ENCODE results near the gene RAD18. TPM values are rescaled to one million over a fixed set of nuclear protein-coding genes. Genes with fewer than 3 reads are reported as not detected.

RAD18 gene
- total RNA-seq, 1 donor from 2014 or later: 6.6 TPM

DNA sequence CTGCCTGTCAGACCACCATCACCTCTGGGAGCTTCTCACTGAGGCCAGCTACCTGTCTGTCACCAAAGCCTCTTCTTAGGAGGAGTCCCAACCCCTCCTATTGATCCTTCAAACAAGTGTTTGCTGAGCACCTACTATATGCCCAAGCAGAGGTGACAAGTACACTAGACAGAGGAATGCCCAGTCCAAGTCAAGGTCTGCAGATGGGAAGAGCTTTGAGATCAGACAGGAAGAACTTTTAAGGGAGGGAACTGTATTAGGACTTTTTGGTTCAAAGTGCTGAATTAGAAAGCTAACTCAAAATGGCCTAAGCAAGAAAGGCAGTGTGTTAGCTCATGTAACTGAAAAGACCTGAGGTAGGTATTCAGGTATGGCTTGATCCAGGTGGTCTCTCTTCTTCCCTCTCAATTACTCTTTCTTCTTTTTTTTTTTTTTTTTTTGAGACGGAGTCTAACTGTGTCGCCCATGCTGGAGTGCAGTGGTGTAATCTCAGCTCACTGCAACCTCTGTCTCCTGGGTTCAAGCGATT, 3.6 kb upstream of the RAD18 start:
- DNase-seq (ENCODE audit: low spot score): no peak

DNA sequence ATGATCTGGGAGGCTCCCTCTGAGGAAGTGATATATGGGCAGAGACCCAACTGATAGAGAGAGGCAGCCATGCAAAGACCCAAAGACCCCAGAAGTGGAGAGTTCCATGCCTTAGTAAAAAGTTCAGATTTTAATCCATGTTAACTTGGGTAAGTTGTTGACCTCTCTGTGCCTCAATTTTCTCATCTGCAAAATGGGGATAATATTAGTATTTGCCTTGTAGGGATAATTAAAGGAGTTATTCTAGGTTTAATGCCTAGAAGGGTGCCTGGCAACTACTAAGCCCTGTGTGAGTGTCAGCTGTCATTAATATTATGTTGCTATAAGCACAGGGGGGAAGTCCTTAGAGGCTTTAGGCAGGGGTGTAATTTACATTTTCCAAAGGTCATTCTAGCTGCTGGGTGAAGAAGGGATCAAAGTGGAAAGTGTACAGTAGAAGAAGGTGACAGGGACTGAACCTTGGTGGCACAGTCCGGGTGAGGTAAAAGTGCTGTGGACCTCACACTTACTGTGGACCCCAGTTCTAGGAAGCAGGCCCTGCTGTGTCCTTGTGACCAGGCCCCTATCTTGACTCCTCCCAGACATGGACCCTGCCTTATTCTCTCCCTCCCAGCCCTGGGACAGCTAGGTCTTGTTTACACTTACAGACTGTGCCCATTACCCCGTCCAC, 3.0 kb upstream of the RAD18 start:
- no peak for DNase-seq (ENCODE audit: low spot score)

DNA sequence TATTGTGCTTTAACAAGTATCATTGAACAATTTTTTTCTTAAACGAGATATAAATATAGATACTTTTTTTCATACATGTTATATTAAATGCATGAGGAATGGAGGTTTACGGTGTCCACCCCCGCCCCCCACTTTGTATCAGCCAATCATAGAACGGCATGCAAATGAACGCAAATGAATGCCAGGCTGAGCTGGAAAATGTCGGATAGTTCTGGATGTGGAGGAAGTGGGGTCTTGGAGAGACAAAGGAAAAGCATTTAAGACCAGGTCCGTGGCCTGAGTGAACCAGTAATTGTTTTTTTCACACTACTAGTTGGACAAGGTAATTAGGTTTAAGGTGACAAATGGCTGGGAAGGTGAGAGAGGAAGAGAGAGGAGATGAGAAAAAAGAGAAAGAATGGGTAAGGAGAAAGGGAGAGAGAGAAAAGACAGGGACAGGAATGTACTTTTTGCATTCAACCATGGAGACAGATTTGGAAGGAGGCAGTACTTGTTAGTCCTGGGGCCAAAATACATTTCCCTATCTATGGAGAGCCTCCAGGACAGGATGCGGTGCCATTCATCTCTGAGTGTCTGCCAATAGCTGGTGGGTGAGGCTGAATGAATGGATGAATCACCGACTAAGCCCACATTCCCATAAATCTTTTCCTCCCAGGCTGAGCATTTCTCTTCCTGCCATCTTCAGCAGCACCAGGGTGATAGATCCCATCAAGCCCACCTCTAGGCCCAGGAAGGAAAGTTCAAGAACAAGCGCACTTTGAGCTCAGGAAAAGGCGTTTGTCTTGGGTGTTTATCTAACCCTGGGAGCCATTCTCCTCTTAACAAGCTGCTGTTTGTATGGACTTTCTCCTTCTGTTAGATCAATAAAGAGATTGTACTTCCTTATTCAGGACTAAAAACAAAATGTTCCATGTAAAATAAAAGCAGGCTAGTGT, 1.4 kb upstream of the RAD18 start:
- no peak for DNase-seq (ENCODE audit: low spot score)

DNA sequence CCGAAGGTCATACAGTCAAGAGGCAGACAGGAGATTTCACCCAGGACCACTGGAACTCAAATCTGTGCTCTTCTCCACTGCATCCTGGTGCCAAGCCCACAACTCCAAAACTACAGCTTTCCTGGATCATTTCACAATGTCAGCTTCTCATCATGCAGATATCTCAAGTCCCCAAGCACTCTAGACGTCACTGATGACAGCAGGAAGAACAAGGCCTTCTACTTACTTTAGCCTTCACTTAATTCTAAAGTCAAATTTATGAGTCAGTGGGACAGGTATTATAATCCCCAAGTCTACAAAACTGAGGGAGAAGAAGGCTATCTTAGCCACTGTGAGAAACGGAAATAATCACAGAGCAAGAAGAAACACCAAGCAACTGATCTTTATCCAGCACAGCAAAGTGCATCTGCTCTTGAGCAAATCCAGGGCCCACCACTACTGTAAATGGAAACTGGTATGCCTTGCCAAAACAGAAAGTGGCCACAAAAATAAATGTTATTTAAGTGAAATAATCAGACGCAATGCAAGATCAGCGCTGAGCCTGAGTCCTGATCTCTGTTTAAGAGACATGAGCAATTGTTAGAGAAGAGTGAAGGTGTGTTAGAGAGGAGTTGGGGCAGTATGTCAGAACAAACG, 928 bp downstream of the RAD18 start:
- DNase-seq (ENCODE audit: low spot score): no peak

DNA sequence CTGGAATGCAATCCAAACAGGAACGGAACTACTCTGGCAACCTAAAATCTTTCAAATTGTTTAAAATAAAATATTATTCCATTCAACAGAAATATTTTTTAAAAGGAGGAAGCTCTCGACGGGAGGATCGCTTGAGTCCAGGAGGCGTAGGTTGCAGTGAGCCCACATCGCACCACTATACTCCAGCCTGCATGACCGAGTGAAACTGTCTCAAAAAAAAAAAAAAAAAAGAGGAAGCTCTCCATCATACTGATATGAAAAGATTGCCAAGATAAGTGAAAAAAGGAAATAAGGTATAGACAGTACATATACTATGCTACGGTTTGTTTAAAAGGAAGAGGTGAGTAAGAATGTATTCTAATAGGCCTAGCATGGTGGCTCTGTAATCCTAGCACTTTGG, 3.6 kb downstream of the RAD18 start:
- DNase-seq (ENCODE audit: low spot score): no peak

DNA sequence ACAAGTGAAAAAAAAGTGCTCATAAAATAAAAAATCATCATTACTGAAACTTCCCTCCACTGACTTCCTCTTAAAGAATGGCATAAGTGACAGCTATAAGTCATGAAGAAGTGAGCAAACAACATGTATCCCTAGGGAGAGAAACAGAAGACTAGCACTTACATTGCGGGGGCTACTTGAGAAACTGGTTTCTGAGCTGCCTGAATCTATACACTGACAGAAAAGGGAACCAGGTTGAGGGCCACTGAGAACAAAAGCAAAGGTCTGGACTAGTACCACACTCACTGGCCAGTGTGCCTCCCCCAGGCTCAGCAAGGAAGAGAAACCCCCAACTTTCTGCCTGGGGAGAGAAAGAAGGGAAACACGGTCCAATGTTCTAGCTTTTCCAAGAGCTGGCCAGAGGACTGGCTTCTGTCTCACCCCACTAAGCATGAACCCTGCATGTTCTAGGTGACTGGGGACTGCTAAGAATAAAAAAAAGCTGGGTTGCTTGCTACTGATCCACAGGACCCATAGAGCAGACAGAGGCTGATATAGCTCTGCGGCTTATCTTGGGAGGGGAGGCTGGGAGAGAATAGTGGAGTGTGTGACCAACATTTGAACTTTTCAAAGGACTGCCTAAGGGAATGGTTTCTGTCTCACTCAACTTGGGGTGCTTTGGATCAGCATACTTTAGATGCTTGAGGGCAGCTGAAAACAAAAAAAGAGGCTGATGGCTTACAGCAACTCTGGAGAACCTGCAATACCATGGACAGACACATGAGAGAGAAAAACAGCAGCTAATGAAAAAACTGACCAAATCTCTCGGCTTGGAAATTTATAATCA, 8.1 kb downstream of the RAD18 start:
- no peak for DNase-seq (ENCODE audit: low spot score)

DNA sequence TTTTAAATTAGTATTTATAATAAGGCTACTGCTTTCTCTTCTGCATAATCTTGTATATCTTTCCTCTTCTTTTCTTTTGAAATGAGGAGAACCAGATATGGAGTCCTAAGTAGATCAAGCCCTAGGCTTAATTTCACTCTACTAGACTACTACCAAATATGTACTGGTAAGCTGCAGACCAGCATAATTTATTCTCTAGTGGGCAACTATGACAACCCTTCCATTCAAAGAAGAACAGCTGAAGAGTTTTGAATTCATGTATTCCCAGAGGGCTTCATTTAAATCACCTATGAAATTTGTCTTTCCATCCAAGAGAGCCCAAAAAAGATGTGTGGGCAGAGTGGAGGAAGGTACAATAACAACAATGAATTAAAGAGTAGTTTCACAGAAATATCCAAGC, 10.0 kb downstream of the RAD18 start:
- no peak for DNase-seq (ENCODE audit: low spot score)

DNA sequence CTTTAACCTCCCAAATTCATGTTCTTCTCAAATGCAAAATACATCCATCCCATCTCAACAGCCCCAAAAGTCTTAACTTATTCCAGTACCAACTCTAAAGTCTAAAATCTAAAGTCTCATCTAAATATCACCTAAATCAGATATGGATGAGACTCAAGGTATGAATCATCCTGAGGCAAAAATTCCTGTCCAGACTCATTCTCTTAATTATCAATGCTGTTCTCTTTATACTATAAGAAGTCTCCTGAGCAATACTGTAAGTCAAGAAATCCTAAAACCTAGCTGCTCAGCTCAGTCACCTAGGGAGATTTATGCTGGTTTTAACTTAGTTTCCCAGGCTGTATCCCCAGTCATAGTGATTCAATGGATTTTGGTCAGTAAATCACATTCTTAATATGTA, 11.1 kb downstream of the RAD18 start:
- DNase-seq (ENCODE audit: low spot score): no peak

DNA sequence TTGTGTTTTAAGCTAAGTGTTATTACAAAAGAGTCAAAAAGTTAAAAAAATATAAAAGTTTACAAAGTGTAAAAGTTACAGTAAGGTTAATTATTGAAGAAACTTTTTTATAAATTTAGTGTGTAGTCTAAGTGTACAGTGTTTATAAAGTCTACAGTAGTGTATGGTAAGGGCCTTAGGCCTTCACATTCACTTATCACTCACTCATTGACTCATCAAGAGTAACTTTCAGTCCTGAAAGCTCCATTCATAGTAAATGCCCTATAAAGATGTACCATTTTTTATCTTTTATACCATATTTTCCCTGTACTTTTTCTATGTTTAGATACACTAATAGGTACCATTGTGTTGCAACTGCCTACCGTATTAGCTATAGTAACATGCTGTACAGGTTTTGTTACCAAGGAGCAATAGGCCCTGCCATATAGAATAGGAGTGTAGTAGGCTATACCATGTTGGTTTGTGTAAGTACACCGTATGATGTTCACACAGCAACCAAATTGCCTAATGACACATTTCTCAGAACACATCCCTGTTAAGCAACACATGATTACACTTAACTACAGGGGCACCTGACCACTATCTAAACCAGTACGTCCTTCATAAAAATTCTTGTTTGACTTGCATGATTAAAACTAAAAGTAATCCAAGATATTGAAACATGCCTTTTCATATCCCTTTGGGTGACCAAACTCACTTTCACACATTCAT, 17.2 kb downstream of the RAD18 start:
- no peak for DNase-seq (ENCODE audit: low spot score)

DNA sequence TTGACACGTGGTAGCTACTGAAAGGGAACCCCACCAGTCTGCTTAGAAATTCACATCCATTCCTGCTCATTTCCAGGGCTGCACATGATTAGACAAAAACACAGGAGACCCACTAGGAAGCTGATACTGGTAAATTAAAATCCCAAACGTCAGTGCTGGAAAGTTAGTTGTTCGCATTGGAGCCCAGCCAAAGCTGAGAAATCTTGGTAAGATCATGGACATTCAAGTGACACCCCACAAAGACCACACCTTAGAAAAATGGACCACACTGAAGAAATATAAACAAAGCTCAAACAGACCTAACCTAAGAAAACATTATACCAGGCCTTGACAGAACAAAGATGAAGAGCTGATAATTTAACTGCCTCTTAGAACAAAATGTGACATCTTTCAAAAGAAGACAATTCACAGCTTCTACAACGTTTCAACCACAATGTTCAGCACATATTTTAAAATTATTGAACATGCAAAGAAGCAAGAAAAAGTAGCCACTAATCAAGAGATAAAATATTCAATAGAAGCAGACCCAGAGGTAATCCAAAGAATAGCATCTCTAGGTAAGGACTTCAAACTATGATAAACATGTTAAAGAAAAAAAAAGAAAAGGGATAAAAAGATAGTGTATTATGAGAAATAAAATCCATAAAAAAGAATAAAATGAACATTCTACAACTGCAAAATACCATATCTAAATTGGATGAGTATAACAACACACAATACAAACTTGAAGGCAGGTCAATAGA, 20.4 kb downstream of the RAD18 start:
- no peak for DNase-seq (ENCODE audit: low spot score)

DNA sequence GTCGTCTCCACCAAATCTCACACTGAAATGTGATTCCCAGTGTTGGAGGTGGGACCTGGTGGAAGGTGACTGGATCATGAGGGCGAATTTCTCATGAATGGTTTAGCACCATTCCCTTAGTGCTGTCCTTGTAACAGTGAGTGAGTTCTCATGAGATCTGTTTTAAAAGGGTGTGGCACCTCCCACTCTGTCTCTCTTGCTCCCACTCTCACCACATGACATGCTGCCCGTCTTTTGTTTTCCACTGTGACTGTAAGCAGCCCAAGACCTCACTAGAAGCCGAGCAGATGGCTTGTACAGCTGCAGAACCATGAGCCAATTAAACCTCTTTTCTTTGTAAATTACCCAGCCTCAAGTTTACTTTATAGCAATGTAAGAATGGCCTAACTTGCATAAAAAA, 21.2 kb downstream of the RAD18 start:
- no peak for DNase-seq (ENCODE audit: low spot score)

DNA sequence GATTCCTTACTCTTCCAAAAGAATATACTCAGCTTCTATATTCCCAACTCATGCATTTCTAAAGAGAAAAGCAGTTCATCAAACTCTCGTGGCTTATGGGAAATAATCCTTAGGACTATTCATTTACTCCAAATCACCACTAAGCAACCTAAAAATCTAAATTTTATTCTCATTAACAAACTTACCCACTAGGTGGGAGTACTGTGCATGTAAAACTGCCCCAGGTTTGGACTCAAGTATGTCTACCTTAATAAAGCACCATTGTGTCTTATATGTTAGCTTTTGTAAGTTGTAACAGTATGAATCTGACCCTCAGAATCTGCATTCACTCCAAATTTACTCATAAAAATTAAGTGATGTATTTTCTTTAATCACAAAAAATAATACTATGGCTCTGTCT, 25.3 kb downstream of the RAD18 start:
- no peak for DNase-seq (ENCODE audit: low spot score)

DNA sequence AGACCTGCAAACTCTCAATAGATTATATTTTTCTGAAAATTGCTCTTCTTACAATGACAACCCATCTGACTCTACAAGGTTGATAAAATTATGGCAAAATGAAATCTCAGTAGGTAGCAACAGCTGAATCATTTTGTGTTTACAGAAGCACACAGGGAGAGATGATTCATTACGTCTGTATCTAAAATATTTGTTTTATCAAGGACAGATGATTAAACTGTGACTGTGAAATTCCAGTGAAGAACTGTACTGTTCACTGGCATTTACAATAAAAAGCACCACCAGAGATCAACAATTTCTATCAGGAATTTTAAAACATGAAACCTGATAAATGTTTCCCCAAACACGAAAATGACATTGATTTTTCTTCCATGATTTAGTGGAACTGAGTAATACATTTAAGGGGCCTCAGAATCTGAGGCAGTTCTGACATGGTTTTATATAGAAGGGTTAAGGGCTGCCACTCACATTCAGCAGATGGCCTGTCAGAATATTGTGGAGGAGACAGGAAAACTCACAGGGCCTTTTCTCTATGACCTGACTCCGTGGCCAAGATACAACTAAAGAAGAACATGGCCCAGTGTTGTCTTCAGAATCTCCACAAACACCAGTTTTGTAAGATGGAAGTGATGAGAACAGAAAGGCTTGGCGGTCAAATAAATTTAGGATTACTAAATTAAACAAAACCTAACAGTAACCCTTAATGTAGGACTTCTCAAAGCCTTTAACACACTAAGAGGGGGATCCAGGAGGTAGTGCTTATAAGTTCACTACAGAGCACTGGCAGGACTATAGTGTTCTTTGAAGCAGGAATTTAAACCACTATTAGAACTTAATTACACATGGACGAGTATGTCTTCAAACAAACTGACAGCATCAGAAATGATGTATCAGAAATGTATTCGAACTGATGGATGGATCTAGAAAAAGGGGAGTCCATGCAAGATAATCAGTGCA, 25.9 kb downstream of the RAD18 start:
- DNase-seq (ENCODE audit: low spot score): no peak

DNA sequence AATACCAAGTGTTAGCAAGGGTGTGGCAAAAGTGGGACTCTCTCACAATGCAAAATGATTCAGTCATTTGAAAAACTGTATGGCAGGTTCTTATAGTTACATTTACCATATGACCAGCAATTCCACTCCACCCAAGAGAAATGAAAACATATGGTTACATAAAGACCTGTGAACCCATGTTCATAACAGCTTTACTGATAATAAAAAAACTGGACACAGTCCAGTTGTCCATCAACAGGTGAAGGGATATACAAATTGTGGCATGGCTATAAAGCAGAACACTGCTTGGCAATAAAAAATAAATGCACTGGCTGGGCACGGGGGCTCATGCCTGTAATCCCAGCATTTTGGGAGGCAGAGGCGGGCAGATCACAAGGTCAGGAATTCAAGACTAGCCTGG, 30.8 kb downstream of the RAD18 start:
- DNase-seq (ENCODE audit: low spot score): no peak

DNA sequence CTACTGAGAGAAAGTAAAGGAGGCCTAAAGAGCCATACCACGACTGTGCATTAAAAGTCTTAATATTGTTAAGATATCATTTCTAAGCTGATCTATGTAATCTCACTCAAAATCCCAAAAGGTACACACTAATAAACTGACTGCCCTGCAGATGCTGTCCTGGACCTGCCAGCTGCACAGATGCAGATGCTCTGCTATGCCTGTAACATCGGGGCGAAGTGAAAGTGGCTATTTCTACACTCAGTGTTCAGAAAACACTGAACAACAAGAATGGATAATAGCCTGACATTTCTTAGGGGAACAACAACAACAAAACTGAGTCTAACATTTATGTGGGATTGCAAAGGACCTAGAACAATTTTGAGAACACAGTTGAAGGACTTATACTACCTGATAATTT, 31.9 kb downstream of the RAD18 start:
- no peak for DNase-seq (ENCODE audit: low spot score)

DNA sequence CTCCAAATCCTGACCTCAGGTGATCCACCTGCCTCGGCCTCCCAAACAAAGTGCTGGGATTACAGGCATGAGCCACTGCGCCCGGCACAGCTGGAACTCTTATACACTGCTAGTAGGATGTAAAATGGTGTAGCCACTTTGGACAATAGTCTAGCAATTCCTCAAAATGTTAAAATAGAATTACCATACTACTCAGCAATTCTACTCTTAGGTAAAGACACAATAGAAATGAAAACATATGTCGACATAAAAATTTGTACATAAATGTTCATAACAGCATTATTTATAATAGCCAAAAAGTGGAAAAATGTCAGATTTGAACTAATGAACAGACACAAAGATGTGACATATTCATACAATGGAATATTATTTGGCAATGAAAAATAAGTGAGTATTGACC, 33.4 kb downstream of the RAD18 start:
- DNase-seq (ENCODE audit: low spot score): no peak

DNA sequence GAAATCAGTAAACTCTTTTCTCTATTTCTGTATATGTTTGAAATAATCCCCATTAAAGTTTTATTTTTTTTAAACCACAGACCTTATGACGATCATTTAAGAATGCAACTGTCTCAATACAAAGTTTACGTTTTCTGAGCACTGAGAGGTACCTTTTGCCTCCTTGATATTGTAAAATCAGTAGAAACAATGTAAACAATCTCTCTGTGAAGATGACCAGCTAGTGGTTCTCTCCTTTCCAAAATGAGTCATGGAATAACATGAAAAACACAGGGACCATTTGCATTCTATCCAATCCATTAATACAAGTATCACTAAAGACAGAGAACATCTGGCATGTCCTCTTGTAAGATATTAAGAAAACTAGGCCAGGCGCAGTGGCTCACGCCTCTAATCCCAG, 48.8 kb downstream of the RAD18 start:
- DNase-seq (ENCODE audit: low spot score): no peak

DNA sequence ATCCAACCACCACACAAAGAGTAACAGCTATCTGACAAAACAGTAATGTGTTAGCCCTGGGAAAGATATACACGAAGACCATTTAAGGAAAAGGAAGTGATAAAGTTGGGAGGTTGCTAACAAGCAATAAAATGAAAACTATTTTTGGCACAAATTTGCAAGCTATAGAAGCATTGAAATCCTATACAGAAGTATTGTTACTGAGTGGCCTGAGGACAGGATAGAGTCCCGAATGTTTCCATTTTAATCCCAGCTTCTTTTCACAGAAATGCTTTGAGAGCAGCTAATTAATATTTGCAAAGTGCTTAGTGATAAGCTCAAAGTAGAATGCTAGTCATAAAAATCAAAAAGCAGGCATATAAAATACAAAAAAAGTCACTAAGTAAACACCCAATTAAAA, 51.5 kb downstream of the RAD18 start:
- DNase-seq (ENCODE audit: low spot score): no peak

DNA sequence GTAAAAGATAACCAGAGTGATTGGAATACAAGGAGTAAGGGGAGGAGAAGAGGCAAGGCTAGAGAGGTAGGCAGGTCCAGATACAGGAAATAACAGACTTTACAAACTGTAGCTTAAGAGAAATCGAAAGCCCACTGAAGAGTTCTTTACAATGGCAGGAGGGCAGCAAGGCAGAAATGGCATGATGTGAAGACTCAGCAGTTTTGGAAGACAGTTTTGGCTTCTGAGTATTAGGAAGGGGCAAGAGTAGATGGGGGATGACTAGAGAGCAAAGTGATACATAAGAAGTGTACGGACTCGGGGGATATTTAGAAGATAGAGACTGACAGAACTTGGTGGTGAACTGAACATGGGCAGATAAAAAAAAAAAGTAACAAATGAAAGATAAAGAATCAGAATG, 54.1 kb downstream of the RAD18 start:
- no peak for DNase-seq (ENCODE audit: low spot score)
